ENCODE measurements around the gene RNF10.

- no peak for TF ChIP-seq GATA3 (IDR thresholded peaks at IDR 0.05; ENCODE audit: low read depth, low read length)
- no peak for TF ChIP-seq GATA2 (IDR thresholded peaks at IDR 0.05; ENCODE audit: low read depth, low read length)
Measured at GRCh38 chr12:120597861-120598260, 63.7 kb downstream of the RNF10 start.
